EL (cell line): ENCODE measurements around the gene ATE1.
"Not testable (repeated sequence)": the region's sequence is repeated elsewhere in the genome, so short reads cannot be mapped to it uniquely, and the experiment has no call there.

Experiments used
- DNase-seq: peaks from one replicate; pipeline ENCODE4 v3.0.0-alpha.2; 2016

The ATE1 gene

GRCh38 chr10:121828045-121828444, 99.8 kb downstream of the ATE1 start:
- no peak for DNase-seq

- DNase-seq: not testable (repeated sequence)
Observed at GRCh38 chr10:121826773-121827172, 101.1 kb downstream of the ATE1 start.

DNA sequence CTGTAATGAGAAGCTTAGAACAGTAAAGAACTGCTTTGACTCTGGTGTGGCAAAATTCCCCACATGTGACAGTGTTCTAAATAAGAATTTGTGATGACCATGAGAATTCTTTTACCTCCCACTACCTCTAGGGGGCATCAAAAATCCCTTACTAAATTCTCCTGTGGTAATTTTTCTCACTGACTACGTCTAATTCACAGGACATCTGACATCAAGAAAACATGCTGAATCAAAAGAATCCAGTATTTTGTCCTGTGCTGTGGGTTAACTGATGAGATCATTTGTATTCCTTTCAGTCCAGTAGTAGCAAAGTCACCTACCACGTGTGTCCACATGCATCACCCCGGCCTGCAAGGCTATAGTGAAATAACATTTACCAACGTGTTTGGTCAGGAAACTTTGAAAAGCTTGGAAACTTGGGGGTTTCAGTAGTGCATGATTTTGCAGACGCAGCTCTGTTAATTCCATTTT, 103.8 kb downstream of the ATE1 start:
- DNase-seq: peak; percentile 52

DNA sequence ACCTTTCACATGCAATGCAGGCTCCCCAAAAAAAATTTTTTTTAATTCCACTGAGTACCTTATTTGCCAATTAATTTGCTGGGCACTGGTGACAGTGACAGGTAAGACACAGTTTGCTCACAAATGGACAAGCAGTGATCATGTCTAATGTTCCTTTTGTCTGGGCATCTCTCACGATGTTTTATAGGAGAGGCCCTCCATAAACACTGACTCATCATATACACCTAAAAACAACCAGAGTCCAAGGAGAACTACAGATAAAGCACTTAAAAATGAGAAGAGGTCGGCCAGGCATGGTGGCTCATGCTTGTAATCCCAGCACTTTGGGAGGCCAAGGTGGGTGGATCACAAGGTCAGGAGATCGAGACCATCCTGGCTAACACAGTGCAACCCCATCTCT, 105.1 kb downstream of the ATE1 start:
- no peak for DNase-seq

DNA sequence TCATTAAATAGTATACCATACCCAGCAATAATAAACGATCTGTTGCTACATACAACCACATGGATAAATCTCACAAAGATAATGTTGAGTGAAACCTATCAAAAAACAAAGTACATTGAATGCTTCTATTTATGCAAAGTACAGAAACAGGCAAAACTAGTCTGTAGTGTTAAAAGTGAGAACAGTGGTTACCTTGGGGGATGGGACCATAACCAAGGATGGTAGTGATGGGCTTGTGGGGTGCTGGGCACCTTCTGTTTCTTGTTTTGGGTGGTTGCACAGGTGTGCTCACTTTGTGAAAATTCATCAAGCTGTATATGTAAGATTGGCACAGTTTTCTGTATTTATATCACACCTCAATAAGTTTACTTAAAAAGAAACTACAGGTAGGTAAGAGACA, 105.7 kb downstream of the ATE1 start:
- DNase-seq: no peak

DNA sequence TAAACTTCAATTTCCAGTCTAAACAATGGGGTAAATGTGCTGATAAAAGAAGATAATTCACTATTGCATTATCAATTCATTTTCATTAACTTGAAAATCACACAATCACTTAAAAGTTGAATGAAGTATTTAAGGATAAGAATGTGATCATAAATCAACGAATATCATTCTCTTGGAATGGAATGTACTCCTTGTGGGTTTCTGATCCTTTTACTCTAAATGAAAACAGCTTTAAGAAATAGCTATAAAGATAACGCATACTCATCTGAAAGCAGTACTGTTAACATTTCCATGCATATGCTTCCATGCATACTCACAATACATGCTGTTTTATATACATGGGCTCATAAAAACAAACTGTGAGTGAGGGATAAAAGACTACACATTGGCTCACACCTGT, 108.8 kb downstream of the ATE1 start:
- DNase-seq: no peak

- DNase-seq: no peak
Observed at GRCh38 chr10:121818599-121818998, 109.2 kb downstream of the ATE1 start.

DNA sequence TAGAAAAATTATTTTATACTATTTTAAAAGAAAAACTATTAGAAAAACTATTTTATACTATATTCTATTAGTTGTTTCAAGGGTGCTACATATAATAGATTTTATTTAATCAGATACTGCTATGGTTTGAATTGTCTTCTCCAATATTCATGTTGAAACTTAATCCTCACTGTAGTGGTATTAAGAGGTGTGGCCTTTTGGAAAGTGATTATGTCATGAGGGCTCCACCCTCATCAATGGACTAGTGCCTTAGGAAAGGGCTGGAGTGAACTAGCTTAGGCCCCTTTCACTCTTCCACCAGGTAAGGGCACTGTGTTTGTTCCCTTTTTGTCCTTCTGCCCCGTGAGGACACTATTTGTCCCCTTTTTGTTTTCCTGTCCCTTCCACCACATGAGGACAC, 111.6 kb downstream of the ATE1 start:
- DNase-seq: no peak

GRCh38 chr10:121813857-121814256, 114.0 kb downstream of the ATE1 start:
- DNase-seq: no peak

GRCh38 chr10:121813211-121813815, 114.5 kb downstream of the ATE1 start:
- DNase-seq: peak; percentile 12

DNA sequence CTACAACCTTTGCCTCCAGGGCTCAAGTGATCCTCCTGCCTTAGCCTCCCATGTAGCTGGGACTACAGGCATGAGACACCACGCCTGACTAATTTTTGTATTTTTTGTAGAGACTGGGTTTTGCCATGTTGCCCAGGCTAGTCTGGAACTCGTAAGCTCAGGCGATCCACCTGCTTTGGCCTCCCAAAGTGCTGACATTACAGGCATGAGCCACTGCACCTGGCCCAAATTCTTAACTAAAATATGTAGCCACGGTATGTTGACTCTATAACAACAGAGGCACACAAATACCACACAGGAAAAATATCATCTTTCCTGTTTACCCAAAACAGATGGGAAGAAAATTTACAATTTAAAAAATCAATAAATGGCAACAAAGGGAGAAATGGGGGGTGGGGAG, 115.8 kb downstream of the ATE1 start:
- DNase-seq: no peak

DNA sequence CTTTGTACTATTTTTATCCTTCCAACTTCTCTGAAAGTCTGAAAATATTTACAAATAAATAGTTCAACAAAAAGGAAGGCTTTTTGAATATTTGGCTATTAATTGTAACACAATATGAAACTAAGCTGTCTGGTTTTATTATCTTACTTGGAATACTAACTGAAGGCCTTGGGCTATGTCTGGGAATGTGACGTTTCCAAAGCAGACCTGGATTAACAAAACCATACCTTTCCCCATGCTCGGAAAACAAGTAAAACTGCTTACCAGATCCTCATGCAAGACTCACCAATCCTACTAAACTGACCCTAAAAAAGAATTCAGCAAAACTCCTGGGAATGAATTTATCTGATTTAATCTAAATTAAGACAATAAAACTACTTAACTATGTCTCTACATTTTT, 116.4 kb downstream of the ATE1 start:
- DNase-seq: no peak

DNA sequence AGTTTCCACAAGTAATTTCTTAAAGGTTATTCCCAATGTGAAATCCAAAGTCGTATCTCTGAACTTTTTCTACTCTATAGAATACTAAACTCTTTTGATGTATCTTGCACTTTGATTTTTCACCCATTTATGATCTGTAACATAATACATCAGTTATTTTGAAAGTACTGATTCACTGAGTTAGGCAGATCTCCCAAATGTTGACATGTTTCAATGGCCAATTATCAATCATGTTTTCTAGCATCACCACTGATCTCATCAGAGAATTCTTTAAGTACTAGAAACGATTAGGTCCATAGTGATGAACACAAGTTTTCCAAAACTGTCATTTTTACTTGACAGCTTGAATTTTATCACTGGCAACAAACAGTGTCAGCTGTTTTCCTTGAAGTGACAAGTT, 119.0 kb downstream of the ATE1 start:
- DNase-seq: no peak

DNA sequence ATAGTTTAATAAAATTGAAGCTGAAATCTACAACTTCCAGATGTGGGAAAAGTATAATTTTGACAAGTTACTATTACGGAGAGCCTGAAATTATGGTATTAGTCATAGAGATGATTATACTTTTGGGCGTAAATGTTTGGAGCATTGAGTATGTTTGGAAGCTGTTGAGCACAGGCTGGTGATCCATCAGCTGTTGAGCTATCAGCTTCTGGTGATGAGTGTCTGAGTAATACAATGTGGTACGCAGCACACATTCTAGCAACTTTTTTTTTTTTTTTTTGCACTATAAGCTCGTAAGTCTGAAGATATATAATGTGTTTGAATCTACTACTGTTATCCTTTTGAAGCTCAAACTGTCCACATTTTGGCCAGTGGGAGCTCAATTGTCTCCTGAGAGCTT, 123.4 kb downstream of the ATE1 start:
- peak; percentile 24 for DNase-seq

GRCh38 chr10:121803611-121804010, 124.2 kb downstream of the ATE1 start:
- no peak for DNase-seq

DNA sequence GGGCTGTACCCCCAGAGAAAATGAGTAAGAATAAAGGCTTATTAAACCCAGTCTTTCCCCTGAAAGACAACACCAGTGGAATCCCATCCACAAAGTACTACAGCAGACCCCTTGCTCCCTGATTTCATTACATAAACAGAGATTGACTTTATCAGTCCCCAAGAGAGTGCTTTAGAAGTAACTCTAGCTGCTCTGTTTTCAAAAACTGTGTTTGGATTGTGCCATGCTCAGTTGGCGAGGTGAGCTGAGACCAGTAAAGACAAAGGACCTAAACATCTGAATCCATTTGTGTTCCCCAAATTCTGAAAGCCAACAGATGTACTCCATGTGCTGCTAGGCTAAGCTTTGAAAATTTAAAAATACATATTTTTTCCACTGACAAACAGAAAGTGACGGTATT, 127.0 kb downstream of the ATE1 start:
- no peak for DNase-seq

GRCh38 chr10:121800146-121800545, 127.7 kb downstream of the ATE1 start:
- no peak for DNase-seq

DNA sequence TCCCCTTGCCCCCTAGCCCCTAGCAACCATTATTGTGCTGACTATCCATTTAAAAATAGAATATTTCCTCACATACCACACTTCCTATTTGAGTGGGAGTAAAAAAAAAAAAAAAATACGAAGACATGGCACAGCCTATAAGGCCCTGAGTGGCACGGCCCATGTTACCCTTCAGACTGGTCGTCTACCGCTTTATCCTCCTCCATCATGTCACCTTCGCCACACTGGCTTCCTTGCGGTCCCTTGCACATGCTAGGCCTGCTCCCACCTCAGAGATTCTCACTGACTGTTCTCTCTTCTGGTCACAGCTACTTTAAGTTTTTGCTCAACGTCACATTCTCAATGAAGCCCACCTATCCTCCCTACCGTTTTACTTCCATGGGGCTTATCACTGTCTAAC, 130.3 kb downstream of the ATE1 start:
- DNase-seq: no peak

DNA sequence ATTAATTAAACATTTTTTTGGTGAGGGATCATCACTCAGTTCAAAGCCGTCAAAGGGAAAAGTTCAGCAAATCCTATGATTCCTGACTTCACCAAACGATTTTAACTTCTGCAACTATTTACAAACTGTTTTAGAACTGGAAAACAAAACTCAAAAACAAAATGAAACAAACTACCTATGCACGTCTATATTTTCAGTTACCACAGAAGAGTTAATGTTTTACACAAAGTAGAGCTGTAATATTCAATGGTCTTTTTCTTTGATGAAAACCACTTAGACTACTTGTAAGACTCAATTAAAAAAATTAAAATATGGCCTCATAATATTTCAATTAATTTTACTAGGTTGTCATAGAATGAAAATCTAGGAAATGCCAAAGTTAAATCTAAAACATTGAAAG, 131.5 kb downstream of the ATE1 start:
- DNase-seq: no peak

DNA sequence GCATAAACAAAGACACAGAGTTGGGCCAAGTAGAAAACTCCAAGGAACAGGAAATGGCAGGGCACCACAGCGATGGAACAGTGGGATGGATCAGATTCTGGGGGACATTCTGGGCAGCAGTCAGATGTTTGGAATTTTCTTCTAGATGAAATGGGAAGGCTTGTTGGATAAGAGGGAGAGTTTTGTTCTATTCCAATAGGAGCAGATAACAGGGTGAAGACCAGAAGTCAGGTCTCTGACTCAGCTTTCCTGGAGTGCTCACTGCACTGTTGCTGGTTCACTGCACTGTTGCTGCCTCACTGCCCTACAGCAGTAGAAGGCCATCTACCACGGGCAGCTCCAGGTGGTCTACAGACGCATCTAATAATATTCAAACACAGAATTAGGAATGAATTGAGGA, 135.6 kb downstream of the ATE1 start:
- no peak for DNase-seq

- DNase-seq: no peak
Observed at GRCh38 chr10:121791761-121792160, 136.1 kb downstream of the ATE1 start.

DNA sequence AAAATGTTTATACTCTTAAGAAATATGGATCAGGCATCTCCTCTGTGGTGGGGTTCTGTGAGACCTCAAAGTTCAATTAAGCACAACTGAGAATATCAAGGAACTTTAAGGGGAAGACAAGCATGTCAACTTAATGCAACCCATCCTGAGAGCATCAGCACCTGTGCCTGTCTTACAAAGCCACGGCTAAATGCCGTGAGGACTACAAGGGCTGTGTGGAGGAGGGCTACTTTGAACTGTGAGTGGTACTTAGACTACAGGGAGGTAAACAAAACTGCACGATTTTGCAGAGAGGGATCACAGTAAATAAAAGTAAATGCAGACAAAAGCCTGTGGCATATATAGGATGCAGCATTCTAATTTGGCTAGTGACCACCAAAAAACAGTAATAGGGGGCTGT, 139.1 kb downstream of the ATE1 start:
- DNase-seq: no peak

DNA sequence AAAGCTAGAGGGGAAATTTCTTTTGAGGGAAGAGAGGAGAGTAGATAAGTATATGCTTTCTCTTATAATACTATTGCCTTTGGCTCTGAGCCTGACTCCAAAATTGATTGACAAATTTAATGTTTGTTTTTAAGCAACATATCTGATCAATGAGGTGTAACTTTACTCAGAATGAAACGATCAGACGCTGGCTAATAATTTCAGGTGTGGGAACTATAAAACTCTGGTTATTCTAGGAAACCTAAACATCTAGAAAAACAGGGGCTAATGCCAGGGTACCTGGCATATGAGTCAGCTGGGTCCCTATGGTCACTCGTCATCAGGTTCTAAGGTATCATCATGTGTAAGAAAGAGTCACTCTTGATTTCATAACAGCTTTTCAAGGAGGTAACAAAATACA, 139.7 kb downstream of the ATE1 start:
- no peak for DNase-seq

GRCh38 chr10:121787169-121787568, 140.7 kb downstream of the ATE1 start:
- DNase-seq: no peak

GRCh38 chr10:121783782-121784372, 144.0 kb downstream of the ATE1 start:
- no peak for DNase-seq
